Panc1 (cell line): ENCODE data around the gene DENND5B. TPM values are rescaled to one million over a fixed set of nuclear protein-coding genes. Genes with fewer than 3 reads are reported as not detected.

ENCODE experiments used
- ATAC-seq: fragments of 200-7000 bp; cut with Tn5 transposase; 2 replicates; pipeline ENCODE4 v1.9.1; 2020; ENCODE audit warnings: mild to moderate bottlenecking, moderate library complexity
- BruUV-seq: library from RNA; stranded (reverse); fragments of 400-500 nt; replicated peaks from 2 replicates; lab custom pipeline; 2021; lab: Mats Ljungman, UMichigan
- CTCF ChIA-PET: fragments of 300-600 bp; sonication (Branson Sonifier 250); formaldehyde crosslinking; loops from one replicate; lab custom pipeline; 2022; ENCODE audit warnings: antibody characterized with exemption; lab: Charles Lee
- POLR2A ChIA-PET: fragments of 300-600 bp; sonication (Branson Sonifier 250); formaldehyde crosslinking; loops from one replicate; lab custom pipeline; 2022; ENCODE audit warnings: antibody characterized with exemption; lab: Charles Lee
- DNase-seq: peaks from one replicate; pipeline ENCODE4 v3.0.0-alpha.2; 2010; ENCODE audit warnings: low read depth, low spot score
- H3K27ac ChIP-seq: 2 replicates; pipeline ENCODE4 v1.5.1; 2011; ENCODE audit warnings: mild to moderate bottlenecking, low read length, inconsistent platforms
- H3K27me3 ChIP-seq: fragments of 200-500 bp; sonication (Bioruptor generic); 2 replicates; pipeline ENCODE4 v1.6.0; 2014; ENCODE audit warnings: low read length, inconsistent platforms; ENCODE audit not compliant: control insufficient read depth, insufficient read depth
- H3K36me3 ChIP-seq: fragments of 200-500 bp; sonication (Bioruptor generic); 2 replicates; pipeline ENCODE4 v1.5.1; 2014; ENCODE audit warnings: inconsistent platforms, mild to moderate bottlenecking, low read length, moderate library complexity; ENCODE audit not compliant: control insufficient read depth, insufficient read depth
- H3K4me1 ChIP-seq: 2 replicates; pipeline ENCODE4 v1.5.1; 2011; ENCODE audit warnings: inconsistent platforms, mild to moderate bottlenecking, low read length, moderate library complexity; ENCODE audit not compliant: control insufficient read depth, insufficient read depth
- H3K4me3 ChIP-seq, 2 experiments: 2 replicates each; pipeline ENCODE4 v1.5.1; 2011 to 2012; ENCODE audit warnings: low read depth in 2 of 2, low read length in 2 of 2, mild to moderate bottlenecking in 2 of 2, inconsistent platforms in 1 of 2, moderate library complexity in 1 of 2
- H3K9me3 ChIP-seq: fragments of 200-500 bp; sonication (Bioruptor generic); 2 replicates; pipeline ENCODE4 v1.5.1; 2014; ENCODE audit warnings: low read depth, mild to moderate bottlenecking, inconsistent platforms, low read length, moderate library complexity; ENCODE audit not compliant: control insufficient read depth, insufficient read depth
- CTCF ChIP-seq: fragments of 450-650 bp; IDR thresholded peaks from 2 replicates; pipeline ENCODE4 v1.5.1; 2017; ENCODE audit warnings: mild to moderate bottlenecking
- POLR2AphosphoS5 ChIP-seq: IDR thresholded peaks from 2 replicates; pipeline ENCODE4 v1.6.1; 2012; ENCODE audit warnings: mild to moderate bottlenecking, low read depth, low read length, moderate library complexity
- SIN3A ChIP-seq: IDR thresholded peaks from 2 replicates; pipeline ENCODE4 v1.6.1; 2012; ENCODE audit warnings: low read depth, mild to moderate bottlenecking, low read length, moderate library complexity, borderline replicate concordance; ENCODE audit not compliant: insufficient read depth
- TCF7L2 ChIP-seq: IDR thresholded peaks from 2 replicates; pipeline ENCODE4 v1.6.1; 2011; ENCODE audit warnings: mild to moderate bottlenecking, low read depth, low read length, inconsistent platforms
- in situ Hi-C: cut with HindIII; loops from 2 replicates; pipeline ENCODE4 v1.10.0; 2016; ENCODE audit warnings: low sequenced_read_pairs, low pct_unique_long_range_greater_than_20kb
- intact Hi-C: fragments of 100-400 bp; cut with micrococcal nuclease; formaldehyde crosslinking; loops from one replicate; pipeline ENCODE4 v1.10.0; 2022; ENCODE audit not compliant: unreplicated experiment
- total RNA-seq: library from RNA; stranded (reverse); gene quantifications from one replicate; pipeline ENCODE4 v1.2.1, GENCODE V29; 2021; ENCODE audit not compliant: unreplicated experiment
- TF ChIP-seq, protein P1 (sequence below), 2 experiments: IDR thresholded peaks; 2 replicates each; pipeline ENCODE4 v1.6.1; 2011 to 2012; ENCODE audit warnings: low read depth in 2 of 2, control low read depth in 1 of 2, low read length in 1 of 2, mild to moderate bottlenecking in 1 of 2, moderate library complexity in 1 of 2; ENCODE audit not compliant: insufficient read depth in 1 of 2

Gene DENND5B
- total RNA-seq, 1 experiment from 2014 or later: 36.8 TPM

- ATAC-seq: no peak
- Histone ChIP-seq H3K27me3 (no peaks in the 10 kb centered on the region), H3K9me3 (no peaks in the 10 kb centered on the region), H3K4me1 (no peaks in the 10 kb centered on the region), H3K36me3 (no peaks in the 10 kb centered on the region), H3K4me3 (no peak overlapping the region), H3K27ac (no peak overlapping the region)
- in situ Hi-C loops (no loop called here), intact Hi-C loops (no loop called here)
- no peak for DNase-seq
- BruUV-seq: no TSS peak
- TF ChIP-seq, protein P1, sequence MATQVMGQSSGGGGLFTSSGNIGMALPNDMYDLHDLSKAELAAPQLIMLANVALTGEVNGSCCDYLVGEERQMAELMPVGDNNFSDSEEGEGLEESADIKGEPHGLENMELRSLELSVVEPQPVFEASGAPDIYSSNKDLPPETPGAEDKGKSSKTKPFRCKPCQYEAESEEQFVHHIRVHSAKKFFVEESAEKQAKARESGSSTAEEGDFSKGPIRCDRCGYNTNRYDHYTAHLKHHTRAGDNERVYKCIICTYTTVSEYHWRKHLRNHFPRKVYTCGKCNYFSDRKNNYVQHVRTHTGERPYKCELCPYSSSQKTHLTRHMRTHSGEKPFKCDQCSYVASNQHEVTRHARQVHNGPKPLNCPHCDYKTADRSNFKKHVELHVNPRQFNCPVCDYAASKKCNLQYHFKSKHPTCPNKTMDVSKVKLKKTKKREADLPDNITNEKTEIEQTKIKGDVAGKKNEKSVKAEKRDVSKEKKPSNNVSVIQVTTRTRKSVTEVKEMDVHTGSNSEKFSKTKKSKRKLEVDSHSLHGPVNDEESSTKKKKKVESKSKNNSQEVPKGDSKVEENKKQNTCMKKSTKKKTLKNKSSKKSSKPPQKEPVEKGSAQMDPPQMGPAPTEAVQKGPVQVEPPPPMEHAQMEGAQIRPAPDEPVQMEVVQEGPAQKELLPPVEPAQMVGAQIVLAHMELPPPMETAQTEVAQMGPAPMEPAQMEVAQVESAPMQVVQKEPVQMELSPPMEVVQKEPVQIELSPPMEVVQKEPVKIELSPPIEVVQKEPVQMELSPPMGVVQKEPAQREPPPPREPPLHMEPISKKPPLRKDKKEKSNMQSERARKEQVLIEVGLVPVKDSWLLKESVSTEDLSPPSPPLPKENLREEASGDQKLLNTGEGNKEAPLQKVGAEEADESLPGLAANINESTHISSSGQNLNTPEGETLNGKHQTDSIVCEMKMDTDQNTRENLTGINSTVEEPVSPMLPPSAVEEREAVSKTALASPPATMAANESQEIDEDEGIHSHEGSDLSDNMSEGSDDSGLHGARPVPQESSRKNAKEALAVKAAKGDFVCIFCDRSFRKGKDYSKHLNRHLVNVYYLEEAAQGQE (IDR thresholded peaks at IDR 0.05; ENCODE audit: insufficient read depth in 1 of 2, low read depth in 2 of 2, low read length in 1 of 2): no peak
- TF ChIP-seq CTCF (no peak), TCF7L2 (no peak), SIN3A (no peak), POLR2AphosphoS5 (no peak)
- ChIA-PET CTCF (no interaction called here), POLR2A (interaction anchor here (0.6 kb wide), 2 partner anchors 46 to 91 kb away, joined by 3 to 4 read pairs; no protein-coding TSS in a partner anchor)
Observed at GRCh38 chr12:31474751-31475150, 116.2 kb downstream of the DENND5B start.

DNA sequence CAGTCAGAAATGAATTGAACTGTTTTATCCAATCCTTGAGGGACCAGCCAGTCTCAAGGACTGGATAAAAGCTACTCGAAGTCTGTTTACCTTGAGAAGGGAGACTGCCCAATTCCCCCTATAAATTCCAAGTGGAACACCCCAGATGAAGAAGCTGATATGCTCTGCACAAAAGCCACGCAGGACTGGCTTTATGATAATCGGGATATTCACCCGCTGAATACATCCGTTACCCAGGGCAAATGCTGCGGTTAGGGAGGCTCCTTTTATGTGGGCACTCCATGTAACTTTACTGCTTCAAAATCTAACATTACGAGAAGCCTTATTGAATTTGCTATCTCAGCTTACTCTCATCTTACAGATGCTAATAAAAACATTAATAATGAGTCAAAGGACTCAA is 119.1 kb downstream of the DENND5B start:
- TF ChIP-seq CTCF: no peak
- TF ChIP-seq SIN3A: no peak
- TF ChIP-seq, protein P1 (IDR thresholded peaks at IDR 0.05; ENCODE audit: insufficient read depth in 1 of 2, low read depth in 2 of 2, low read length in 1 of 2): no peak
- TF ChIP-seq TCF7L2: peak; percentile 78
- ATAC-seq (no peak), DNase-seq (no peak)
- Histone ChIP-seq H3K9me3 (no peaks in the 10 kb centered on the region), H3K27ac (no peak overlapping the region), H3K4me3 (no peak overlapping the region), H3K4me1 (no peaks in the 10 kb centered on the region), H3K27me3 (no peaks in the 10 kb centered on the region), H3K36me3 (no peaks in the 10 kb centered on the region)
- intact Hi-C loops: no loop called here
- no TSS peak for BruUV-seq
- in situ Hi-C loops: no loop called here
- CTCF ChIA-PET: no interaction called here
- POLR2A ChIA-PET: no interaction called here
